ENCODE results near the gene PDXDC1. TPM values are rescaled to one million over a fixed set of nuclear protein-coding genes. Genes with fewer than 3 reads are reported as not detected.
"Not testable (repeated sequence)": the region's sequence is repeated elsewhere in the genome, so short reads cannot be mapped to it uniquely, and the experiment has no call there.

Gene PDXDC1
- total RNA-seq, 1 experiment from 2014 or later, result 62.6 TPM

GRCh38 chr16:15016354-15016753 lies 41.5 kb downstream of the PDXDC1 start:
- H2AFZ ChIP-seq (ENCODE audit: low read length); DNase-seq; POLR2A ChIA-PET (ENCODE audit: unreplicated experiment); H3K9ac ChIP-seq (ENCODE audit: low read length); H3K27ac ChIP-seq (ENCODE audit: low read length); H3K4me1 ChIP-seq (ENCODE audit: insufficient read depth, low read length); H3K36me3 ChIP-seq (ENCODE audit: low read depth, low read length); BruUV-seq (replicated peaks); H3K9me2 ChIP-seq (replicated peaks; ENCODE audit: low read length); H3F3A ChIP-seq (ENCODE audit: low read length, unreplicated experiment); H3K9me3 ChIP-seq (ENCODE audit: low read length); H3K4me3 ChIP-seq (ENCODE audit: low read length); H3K27me3 ChIP-seq (ENCODE audit: low read length); intact Hi-C loops (cut with micrococcal nuclease); H3K4me2 ChIP-seq (ENCODE audit: low read length); H4K20me1 ChIP-seq (ENCODE audit: low read length); H3K79me2 ChIP-seq (ENCODE audit: low read length); CTCF ChIA-PET: not testable (repeated sequence)
- 0 out of 2 replicates have a peak, but pooled peaks have one; percentile 17 for ATAC-seq

GRCh38 chr16:15016951-15017580 lies 42.2 kb downstream of the PDXDC1 start:
- H3F3A ChIP-seq (ENCODE audit: low read length, unreplicated experiment); POLR2A ChIA-PET (ENCODE audit: unreplicated experiment); H3K4me1 ChIP-seq (ENCODE audit: insufficient read depth, low read length); CTCF ChIA-PET; H3K79me2 ChIP-seq (ENCODE audit: low read length); H3K27me3 ChIP-seq (ENCODE audit: low read length); H4K20me1 ChIP-seq (ENCODE audit: low read length); intact Hi-C loops (cut with micrococcal nuclease); H3K4me3 ChIP-seq (ENCODE audit: low read length); H3K9me3 ChIP-seq (ENCODE audit: low read length); H2AFZ ChIP-seq (ENCODE audit: low read length); H3K27ac ChIP-seq (ENCODE audit: low read length); H3K9ac ChIP-seq (ENCODE audit: low read length); H3K9me2 ChIP-seq (replicated peaks; ENCODE audit: low read length); H3K4me2 ChIP-seq (ENCODE audit: low read length): not testable (repeated sequence)
- peaks cover 10% of the 10 kb centered on the region; the same call in 1 of the 2 replicates for H3K36me3 ChIP-seq (ENCODE audit: low read depth, low read length)
- BruUV-seq (replicated peaks), result TSS peak; percentile 7
- DNase-seq (peak; percentile 49), ATAC-seq (peak; percentile 60)

GRCh38 chr16:15021429-15021828 lies 46.6 kb downstream of the PDXDC1 start:
- ATAC-seq, result peak; percentile 70
- not testable (repeated sequence) for H3K4me2 ChIP-seq (ENCODE audit: low read length)
- peaks cover 19% of the 10 kb centered on the region for H3K36me3 ChIP-seq (ENCODE audit: low read depth, low read length)

GRCh38 chr16:15022194-15022593 lies 47.4 kb downstream of the PDXDC1 start:
- CTCF ChIA-PET; H2AFZ ChIP-seq (ENCODE audit: low read length); H3K4me2 ChIP-seq (ENCODE audit: low read length); H3F3A ChIP-seq (ENCODE audit: low read length, unreplicated experiment); POLR2A ChIA-PET (ENCODE audit: unreplicated experiment); H3K27me3 ChIP-seq (ENCODE audit: low read length); H3K4me3 ChIP-seq (ENCODE audit: low read length); H3K9ac ChIP-seq (ENCODE audit: low read length); H3K4me1 ChIP-seq (ENCODE audit: insufficient read depth, low read length); H4K20me1 ChIP-seq (ENCODE audit: low read length); H3K27ac ChIP-seq (ENCODE audit: low read length); intact Hi-C loops (cut with micrococcal nuclease); H3K79me2 ChIP-seq (ENCODE audit: low read length); H3K9me3 ChIP-seq (ENCODE audit: low read length); BruUV-seq (replicated peaks); H3K9me2 ChIP-seq (replicated peaks; ENCODE audit: low read length): not testable (repeated sequence)
- TF ChIP-seq CTCF (conservative IDR thresholded peaks at IDR 0.05; ENCODE audit: low read depth, low read length), result peak; percentile 53
- H3K36me3 ChIP-seq (ENCODE audit: low read depth, low read length), result peaks cover 16% of the 10 kb centered on the region
- DNase-seq, result peak; percentile 60
- peak; percentile 59 for ATAC-seq

More at GRCh38 chr16:15021429-15021828, 46.6 kb downstream of the PDXDC1 start:
- H3K79me2 ChIP-seq (ENCODE audit: low read length); H3K4me1 ChIP-seq (ENCODE audit: insufficient read depth, low read length); POLR2A ChIA-PET (ENCODE audit: unreplicated experiment); H4K20me1 ChIP-seq (ENCODE audit: low read length); H3K9me2 ChIP-seq (replicated peaks; ENCODE audit: low read length); H3K4me3 ChIP-seq (ENCODE audit: low read length); BruUV-seq (replicated peaks); H3K27ac ChIP-seq (ENCODE audit: low read length); H3F3A ChIP-seq (ENCODE audit: low read length, unreplicated experiment); H3K9ac ChIP-seq (ENCODE audit: low read length); CTCF ChIA-PET; intact Hi-C loops (cut with micrococcal nuclease); H3K27me3 ChIP-seq (ENCODE audit: low read length); H3K9me3 ChIP-seq (ENCODE audit: low read length); H2AFZ ChIP-seq (ENCODE audit: low read length): not testable (repeated sequence)
- peak; percentile 10 for DNase-seq

GRCh38 chr16:15023381-15024077 lies 48.7 kb downstream of the PDXDC1 start:
- not testable (repeated sequence) for H3F3A ChIP-seq (ENCODE audit: low read length, unreplicated experiment)
- CTCF ChIA-PET, result interaction anchor here (0.6 kb wide), 1 partner anchor 527 kb away, joined by 5 read pairs; no protein-coding TSS in a partner anchor
- H3K36me3 ChIP-seq (ENCODE audit: low read depth, low read length), result peaks cover 16% of the 10 kb centered on the region

GRCh38 chr16:15024858-15025199 lies 50.0 kb downstream of the PDXDC1 start:
- POLR2A ChIA-PET (ENCODE audit: unreplicated experiment); H3K27ac ChIP-seq (ENCODE audit: low read length); H3K4me3 ChIP-seq (ENCODE audit: low read length); H3F3A ChIP-seq (ENCODE audit: low read length, unreplicated experiment); H3K4me2 ChIP-seq (ENCODE audit: low read length); CTCF ChIA-PET; H3K9me3 ChIP-seq (ENCODE audit: low read length); H3K4me1 ChIP-seq (ENCODE audit: insufficient read depth, low read length); ATAC-seq; H3K9me2 ChIP-seq (replicated peaks; ENCODE audit: low read length); H2AFZ ChIP-seq (ENCODE audit: low read length); H3K79me2 ChIP-seq (ENCODE audit: low read length); BruUV-seq (replicated peaks); H3K27me3 ChIP-seq (ENCODE audit: low read length); H3K9ac ChIP-seq (ENCODE audit: low read length); H4K20me1 ChIP-seq (ENCODE audit: low read length); DNase-seq; intact Hi-C loops (cut with micrococcal nuclease): not testable (repeated sequence)
- peaks cover 16% of the 10 kb centered on the region for H3K36me3 ChIP-seq (ENCODE audit: low read depth, low read length)

More at GRCh38 chr16:15023381-15024077, 48.7 kb downstream of the PDXDC1 start:
- H4K20me1 ChIP-seq (ENCODE audit: low read length); DNase-seq; H3K4me3 ChIP-seq (ENCODE audit: low read length); H3K9me3 ChIP-seq (ENCODE audit: low read length); H3K79me2 ChIP-seq (ENCODE audit: low read length); H3K4me2 ChIP-seq (ENCODE audit: low read length); ATAC-seq; intact Hi-C loops (cut with micrococcal nuclease); H3K9me2 ChIP-seq (replicated peaks; ENCODE audit: low read length); H3K27me3 ChIP-seq (ENCODE audit: low read length); H3K9ac ChIP-seq (ENCODE audit: low read length); H3K4me1 ChIP-seq (ENCODE audit: insufficient read depth, low read length); H2AFZ ChIP-seq (ENCODE audit: low read length); BruUV-seq (replicated peaks); POLR2A ChIA-PET (ENCODE audit: unreplicated experiment); H3K27ac ChIP-seq (ENCODE audit: low read length): not testable (repeated sequence)
